HG03039 (cell line): Measurements from ENCODE around the gene OR6Y1.

ENCODE experiments used
- ATAC-seq: cut with Tn5 transposase; IDR thresholded peaks from one replicate; pipeline ENCODE4 v1.9.1; 2021; ENCODE audit warnings: mild to moderate bottlenecking, moderate library complexity; ENCODE audit not compliant: unreplicated experiment

Gene OR6Y1

GRCh38 chr1:158506369-158506987 is 47.7 kb downstream of the OR6Y1 start:
- no peak for ATAC-seq

- no peak for ATAC-seq
Observed at GRCh38 chr1:158496374-158496773, 57.8 kb downstream of the OR6Y1 start.

- no peak for ATAC-seq
Observed at GRCh38 chr1:158494796-158495195, 59.4 kb downstream of the OR6Y1 start.
